A673 (cell line): ENCODE measurements around the gene RPL38.

Source experiments
- CTCF ChIP-seq: fragments of 300-800, 200-600 bp; sonication (generic); conservative IDR thresholded peaks from 2 replicates; pipeline ENCODE4 v1.5.1; 2017; ENCODE audit warnings: low read depth, mild to moderate bottlenecking, antibody characterized with exemption, low read length, moderate library complexity, mixed read lengths
- EZH2 ChIP-seq: fragments of 200-600 bp; sonication (generic); IDR thresholded peaks from 2 replicates; pipeline ENCODE4 v1.6.1; 2017; ENCODE audit warnings: borderline replicate concordance, low read depth, mild to moderate bottlenecking, mixed read lengths, antibody characterized with exemption, low read length; ENCODE audit not compliant: poor library complexity, severe bottlenecking

GRCh38 chr17:74245871-74246270 lies 42.4 kb downstream of the RPL38 start:
- no peak for TF ChIP-seq CTCF
- TF ChIP-seq EZH2, result no peak
